Measurements from ENCODE around the gene ASIP.
"Not testable (repeated sequence)": the region's sequence is repeated elsewhere in the genome, so short reads cannot be mapped to it uniquely, and the experiment has no call there.

Gene ASIP

DNA sequence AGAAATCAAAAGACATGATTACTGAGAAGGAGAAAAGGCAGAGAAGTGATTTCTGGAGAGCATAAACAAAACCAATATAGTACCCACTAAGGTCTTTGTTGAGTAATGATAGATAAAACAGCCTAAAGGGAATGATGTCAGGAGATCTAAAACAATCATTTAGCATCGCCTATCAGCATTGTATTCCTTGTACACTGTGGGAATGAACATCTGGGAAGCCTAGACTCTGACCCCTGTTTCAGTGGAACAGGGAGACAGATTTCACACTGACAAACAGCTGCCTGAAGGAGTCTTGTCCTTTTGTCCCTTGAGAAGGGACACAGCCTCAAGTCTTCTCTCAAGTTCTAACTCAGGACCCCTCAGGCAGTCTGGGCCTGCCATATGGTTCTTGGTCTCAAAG is 1.7 kb downstream of the ASIP start:
- no peak for DNase-seq (ENCODE audit: low spot score)

DNA sequence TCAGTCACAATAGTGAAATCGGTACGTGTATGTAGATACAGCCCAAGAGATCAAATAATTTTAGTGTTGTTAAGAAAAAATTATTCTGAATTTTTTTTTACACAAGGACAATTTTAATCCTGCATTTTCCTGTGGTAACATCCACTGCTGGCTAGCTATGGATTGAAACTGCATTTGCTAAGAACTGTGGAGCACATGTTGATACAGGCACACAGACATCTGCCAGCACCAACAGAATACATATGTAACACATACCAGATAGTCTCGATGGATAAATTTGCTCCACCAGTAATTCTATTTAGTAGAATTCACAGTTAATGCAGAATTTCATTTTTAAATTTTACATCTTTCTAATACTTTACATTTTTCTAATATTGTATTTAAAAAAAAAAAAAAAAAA is 2.2 kb downstream of the ASIP start:
- no peak for DNase-seq (ENCODE audit: low spot score)

DNA sequence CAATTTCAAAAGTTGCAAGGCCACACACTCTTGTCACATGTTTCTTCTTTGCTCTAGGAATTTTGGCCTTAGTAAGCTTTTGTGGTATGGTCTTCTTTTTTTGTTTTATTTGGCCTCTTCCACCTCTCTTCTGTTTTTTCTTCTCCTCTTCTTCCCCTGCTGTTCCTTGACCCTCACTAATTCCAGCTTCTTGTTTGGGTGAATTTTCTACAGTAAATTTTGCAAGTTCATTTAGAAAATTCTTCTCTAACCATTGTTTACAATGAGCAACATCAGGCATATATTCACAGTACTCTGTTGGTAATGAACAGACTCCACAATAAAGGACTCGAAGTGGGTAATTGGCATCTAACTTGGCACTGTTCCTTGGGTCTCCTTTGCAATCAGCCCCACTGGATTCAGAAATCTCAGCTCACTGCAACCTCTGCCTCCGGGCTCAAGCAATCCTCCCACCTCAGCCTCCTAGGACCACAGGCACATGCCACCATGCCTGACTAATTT is 5.0 kb downstream of the ASIP start:
- no peak for DNase-seq (ENCODE audit: low spot score)

DNA sequence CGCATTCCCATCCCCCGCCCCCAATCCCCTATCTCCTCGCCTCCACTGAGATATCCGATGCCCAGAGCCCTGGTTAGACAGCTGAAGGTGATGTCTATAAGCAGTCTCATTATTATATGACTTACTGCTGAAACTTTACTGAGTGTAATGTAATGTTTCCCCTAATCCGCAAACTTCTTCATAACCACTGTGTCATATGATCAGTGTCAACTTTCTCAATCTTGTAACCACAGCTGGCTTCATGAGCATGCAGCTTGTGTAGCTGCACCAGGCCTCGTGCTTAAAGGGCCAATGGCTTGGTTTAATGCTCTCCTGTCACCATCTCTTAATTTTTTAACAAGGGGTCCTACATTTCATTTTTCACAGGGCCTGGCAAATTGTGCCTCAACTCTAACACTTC is 8.1 kb downstream of the ASIP start:
- peak; percentile 12 for DNase-seq (ENCODE audit: low spot score)

DNA sequence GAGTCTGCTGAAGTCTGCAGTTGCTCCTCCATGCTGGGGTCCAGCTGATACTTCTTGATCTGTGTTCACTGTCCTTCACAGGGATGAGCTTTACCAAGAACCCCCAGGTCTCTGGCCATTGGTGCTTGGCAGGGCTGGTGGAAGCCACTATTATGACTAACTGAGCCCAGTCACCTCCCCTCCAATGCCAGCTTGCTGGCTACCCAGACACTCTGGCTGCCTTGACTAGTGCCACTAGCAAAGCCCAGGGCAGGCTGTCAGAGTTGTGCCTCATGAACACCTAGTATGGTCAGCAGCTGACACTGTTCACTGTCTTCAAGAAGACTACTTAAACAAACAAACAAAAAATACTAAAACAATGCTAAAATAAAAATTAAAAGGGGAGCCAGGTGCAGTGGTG is 8.8 kb downstream of the ASIP start:
- DNase-seq (ENCODE audit: low spot score) = no peak

DNA sequence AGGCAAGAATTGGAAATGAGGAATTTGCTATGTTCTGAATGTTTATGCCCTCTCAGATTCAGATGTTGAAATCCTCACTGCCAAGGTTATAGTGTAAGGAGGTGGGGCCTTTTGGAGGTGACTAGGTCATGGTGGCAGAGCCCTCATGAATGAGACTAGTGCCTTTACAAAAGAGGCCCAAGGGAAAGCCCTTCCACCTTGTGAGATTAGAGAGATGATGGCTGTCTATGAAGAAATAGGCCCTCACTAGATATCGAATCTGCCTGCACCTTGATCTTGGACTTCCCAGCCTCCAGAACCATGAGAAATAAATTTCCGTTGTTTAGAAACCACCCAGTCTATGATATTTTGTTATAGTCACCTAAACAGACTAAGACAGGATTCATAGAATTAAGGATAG is 10.4 kb downstream of the ASIP start:
- DNase-seq (ENCODE audit: low spot score) = no peak

DNA sequence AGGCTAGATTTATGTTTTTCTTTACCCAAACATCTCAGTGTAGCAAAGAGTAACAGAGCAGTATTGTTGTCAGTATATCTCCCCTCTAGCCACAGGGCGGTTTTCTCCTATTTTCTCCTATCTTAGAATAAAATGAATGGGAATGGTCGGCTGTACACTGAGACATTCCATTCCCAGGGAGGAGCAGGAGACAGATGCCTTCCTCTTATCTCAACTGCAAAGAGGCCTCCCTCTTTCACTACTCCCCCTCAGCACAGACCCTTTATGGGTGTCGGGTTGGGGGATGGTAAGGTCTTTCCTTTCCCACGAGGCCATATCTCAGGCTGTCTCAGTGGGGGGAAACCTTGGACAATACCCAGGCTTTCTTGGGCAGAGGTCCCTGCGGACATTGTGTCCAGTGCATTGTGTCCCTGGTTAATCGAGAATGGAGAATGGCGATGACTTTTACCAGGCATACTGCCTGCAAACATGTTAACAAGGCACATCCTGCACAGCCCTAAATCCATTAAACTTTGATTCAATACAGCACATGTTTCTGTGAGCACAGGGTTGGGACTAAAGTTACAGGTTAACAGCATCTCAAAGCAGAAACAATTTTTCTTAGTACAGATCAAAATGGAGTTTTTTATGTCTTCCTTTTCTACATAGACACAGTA is 11.3 kb downstream of the ASIP start:
- DNase-seq (ENCODE audit: low spot score) = not testable (repeated sequence)

DNA sequence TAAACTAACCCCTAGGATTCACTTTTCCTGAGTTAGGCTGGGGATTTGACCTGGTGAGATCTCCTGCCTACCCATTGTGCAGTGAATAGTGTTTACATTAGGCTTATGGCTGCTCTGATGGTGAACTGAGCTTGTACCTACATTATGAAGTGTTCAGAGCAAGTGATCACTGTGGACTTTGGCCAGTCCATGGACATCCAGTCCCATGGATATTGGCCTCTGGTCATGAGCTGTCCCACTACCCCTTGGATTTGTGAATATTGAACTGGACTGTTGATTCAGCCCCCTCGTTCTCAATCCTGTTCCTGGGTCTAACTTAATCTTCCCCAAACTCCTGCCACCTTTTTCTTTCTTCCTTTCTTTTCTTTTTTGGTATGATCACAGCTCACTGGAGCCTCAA is 13.8 kb downstream of the ASIP start:
- DNase-seq (ENCODE audit: low spot score) = no peak

DNA sequence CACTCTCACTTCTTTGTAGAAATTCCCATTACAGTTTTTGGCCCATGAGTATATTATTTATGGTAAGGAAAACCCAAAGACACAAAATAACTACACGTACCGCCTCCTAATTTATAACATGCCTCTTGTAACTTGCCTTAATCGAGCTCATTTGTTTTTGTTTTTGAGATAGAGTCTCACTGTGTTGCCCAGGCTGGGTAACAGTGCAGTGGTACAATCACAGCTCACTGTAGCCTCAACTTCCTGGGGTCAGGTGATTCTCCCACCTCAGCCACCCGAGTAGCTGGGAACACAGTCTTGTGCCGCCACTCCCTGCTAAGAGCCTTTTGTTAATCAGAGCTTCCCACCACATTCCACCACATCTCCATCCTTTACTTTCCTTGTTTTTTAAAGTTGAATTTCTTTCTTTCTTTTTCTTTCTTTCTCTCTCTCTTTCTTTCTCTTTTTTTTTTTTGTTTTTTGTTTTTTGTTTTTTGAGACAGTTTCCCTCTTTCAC is 15.5 kb downstream of the ASIP start:
- DNase-seq (ENCODE audit: low spot score) = no peak

DNA sequence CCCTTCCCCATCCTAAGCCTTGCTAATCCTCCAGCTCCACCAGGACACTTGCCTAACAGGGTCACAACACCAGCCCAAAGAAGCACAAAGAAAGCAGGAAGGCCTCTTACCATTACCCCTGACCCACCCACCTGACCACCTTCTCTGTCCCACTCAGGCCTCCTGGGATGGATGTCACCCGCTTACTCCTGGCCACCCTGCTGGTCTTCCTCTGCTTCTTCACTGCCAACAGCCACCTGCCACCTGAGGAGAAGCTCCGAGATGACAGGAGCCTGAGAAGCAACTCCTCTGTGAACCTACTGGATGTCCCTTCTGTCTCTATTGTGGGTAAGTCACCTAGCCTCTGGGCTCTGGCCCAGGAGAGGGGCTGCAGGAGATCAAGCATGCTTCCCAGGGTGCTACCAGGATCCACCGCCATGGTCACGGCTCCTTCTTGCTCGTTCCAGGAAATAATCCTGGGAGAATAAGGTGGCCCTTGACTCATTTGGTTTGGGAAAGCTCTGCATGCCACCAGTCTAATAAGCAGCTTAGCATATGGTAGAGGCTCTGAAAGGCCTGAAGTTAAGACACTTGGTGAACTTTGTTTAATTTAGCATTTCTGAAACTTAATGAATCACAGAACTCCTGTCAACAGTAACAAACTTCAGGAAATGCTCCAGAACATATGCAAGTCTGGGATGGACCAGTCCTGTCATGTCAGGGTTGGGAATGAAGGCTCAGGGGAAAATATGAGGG is 19.2 kb downstream of the ASIP start:
- DNase-seq (ENCODE audit: low spot score) = no peak

DNA sequence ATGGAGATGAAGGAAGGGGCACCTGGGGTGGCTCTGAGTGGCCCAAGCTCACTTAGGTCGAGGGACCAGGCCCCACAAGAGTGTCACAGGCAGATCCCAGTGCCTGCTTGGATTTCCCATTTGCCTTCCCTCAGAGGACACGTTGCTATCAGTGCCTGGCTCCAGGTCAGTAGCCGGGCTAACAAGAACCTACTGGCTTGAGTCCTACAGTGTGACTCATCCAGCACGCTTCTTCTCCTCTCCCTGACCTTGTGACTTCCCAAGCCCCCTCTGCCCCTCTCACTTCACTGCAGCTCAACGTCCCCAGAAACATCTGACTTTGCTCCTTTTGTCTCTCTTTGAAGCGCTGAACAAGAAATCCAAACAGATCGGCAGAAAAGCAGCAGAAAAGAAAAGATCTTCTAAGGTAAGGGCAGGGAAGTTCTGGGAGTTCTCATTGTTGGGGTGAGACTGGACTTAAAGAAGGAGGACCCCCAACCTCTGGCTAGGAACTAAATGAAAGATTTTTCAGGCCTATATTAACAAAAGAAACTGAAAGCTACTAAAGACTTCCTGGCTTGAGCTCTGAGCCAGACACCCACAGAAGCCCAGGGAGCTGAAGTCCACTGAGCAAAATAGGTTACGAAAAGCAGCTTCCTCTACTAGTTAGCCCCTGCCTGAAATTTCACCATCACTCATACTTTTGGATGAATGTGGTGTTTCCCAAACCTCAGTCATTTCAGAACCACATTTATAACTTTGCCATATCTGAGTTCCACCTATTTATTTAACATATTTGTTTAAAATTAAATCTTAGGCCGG is 21.5 kb downstream of the ASIP start:
- DNase-seq (ENCODE audit: low spot score) = peak; percentile 26

DNA sequence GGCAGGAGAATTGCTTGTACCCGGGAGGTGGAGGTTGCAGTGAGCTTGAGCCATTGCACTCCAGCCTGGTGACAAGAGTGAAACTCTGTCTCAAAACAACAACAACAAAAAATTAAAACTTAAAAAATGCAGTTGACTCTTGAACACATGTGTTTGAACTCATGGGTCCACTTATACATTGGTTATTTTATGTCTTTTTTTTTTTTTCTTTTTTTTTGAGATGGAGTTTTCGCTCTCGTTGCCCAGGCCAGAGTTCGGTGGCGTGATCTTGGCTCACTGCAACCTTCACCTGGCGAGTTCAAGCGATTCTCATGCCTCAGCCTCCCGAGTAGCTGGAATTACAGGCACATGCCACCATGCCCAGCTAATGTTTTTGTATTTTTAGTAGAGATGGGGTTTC is 22.2 kb downstream of the ASIP start:
- DNase-seq (ENCODE audit: low spot score) = not testable (repeated sequence)

DNA sequence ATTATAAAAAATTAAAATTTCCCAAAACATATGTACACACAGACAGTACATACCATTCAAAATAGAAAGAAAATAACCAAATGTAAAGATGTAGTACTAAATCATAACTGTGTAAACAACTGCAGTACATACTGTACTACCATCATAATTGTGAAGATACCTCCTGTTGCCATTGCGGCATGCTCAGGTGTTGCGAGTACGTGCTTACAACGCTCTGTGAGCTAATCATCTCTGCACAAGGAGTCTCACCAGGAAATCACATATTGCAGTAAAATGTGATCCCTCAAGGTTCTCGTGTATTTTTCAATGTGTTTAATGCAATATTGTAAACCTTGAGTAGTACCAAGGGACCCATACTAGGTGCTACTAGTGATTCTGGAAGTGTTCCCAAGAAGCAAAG is 22.9 kb downstream of the ASIP start:
- DNase-seq (ENCODE audit: low spot score) = no peak

DNA sequence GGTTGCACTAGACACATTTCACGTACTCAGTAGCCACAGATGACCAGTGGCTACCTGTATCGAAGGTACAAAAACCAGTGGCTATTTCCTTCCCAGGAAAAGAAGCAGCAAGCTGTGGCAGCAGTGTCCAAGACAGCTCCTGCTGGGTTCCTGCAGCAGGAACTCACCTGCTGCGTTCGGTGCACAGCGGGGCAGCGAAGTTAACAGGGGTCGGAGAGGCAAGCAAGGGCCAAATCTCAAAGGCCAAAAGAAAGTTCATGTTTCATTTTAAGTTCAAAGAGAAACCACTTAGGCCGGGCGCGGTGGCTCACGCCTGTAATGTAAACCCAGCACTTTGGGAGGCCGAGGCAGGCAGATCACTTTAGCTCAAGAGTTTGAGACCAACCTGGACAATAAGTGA is 26.9 kb downstream of the ASIP start:
- DNase-seq (ENCODE audit: low spot score) = no peak

DNA sequence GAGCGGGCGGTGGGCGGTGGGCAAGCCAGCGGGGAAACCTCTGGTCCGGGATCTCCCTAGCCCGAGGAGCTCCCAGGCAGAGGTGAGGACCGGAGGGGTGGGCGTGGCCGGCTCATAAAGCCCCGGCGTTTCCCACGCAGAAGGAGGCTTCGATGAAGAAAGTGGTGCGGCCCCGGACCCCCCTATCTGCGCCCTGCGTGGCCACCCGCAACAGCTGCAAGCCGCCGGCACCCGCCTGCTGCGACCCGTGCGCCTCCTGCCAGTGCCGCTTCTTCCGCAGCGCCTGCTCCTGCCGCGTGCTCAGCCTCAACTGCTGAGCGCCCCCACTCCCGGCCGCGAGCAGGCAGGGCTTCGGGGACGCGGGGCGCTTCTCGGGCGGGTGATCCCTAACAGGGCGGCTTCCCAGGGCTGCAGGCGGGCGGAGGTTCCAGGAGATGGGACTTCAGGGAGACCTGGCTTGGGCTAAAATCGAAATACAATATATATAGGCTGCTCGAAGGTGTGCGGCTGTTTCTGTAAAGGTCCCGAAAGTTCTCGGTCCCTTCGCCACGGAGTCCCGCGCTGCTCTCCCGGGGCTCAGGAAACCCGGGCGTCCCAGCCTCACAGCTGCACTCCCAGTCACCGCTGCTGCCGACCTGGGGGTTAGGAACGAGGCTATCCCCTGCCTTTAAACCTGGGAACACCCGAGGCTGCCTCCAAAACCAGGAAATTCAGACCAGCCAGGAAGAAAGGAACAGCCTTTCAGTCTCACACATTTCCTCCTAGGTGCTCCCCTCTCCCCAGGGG is 27.8 kb downstream of the ASIP start:
- peak; percentile 33 for DNase-seq (ENCODE audit: low spot score)

DNA sequence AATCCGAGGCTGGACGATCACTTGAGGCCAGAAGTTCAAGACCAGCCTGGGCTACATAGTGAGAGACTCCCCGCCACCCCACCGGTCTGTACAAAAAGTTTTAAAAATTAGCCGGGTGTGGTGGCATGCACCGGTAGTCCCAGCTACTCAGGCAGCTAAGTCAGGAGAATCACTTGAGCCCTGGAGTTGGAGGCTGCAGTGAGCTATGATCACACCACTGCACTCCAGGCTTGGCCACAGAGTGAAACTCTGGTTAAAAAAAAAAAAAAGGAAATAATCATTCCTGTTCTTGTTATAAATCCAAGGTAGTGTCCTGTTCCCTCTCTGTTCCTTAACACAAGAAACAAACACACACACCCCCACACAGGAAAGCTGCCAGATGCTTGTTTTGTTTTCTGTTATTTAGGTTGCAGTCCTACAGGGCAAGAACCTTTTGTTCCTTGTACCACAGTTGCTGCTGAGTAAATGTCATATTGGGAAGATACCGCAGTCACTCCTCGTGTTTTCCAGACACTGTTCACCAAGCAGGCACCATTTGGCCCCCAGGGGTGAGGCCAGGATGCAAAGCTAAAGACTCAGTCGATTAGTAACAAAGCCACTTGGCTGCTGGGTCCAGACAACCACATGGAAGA is 28.9 kb downstream of the ASIP start:
- no peak for DNase-seq (ENCODE audit: low spot score)

DNA sequence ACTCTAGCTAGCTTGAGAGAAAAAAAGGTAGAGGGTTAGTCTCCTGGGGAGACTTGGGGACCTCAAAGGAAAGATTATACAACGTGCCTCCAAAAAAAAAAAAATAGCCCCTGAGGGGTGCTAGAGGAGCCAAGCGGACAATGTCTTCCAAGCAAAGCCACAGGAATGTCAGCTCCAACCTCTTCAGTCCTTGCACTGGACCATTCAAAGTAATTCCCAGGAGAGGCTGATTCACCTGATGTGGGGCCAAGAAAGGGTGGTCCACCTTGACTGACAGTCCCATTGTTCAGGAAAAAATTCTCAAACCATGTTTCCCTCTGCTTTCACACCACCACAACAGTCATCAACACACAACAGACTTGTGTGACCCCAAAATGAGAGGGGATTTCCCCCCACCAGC is 30.7 kb downstream of the ASIP start:
- DNase-seq (ENCODE audit: low spot score) = peak; percentile 89

DNA sequence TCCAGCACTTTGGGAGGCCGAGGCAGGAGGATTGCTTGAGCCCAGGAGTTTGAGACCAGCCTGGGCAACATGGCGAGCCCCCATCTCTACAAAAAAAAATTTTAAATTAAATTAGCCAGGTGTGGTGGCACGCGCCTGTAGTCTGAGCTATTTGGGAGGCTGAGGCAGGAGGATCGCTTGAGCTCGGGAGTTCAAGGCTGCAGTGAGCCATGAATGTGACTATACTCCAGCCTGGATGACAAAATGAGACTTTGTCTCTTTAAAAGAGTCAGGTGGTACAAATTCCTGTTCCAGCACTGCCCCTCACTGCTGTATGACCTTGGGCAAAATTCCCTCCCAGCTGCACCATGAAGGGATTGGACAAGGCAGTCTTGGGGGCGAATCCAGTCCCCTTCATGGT is 33.5 kb downstream of the ASIP start:
- DNase-seq (ENCODE audit: low spot score) = no peak

DNA sequence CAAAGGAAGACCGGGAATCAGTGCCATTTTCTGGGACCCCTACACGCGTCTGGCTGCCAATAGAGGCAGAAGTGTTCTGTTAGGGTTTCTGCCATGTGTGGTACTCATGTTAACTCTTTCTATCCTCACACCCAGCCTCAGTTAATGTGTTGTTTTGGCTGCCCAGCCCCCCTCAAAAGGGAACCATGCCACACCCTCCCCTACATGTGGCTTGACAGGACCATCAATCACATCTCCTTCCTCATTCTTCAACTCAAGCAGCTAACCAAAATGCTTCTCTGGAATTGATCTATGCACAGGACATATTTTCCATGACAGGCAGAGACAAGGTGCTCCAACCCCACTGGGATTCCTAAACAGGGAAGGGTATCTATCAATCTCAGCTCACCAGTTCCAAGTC is 40.0 kb downstream of the ASIP start:
- no peak for DNase-seq (ENCODE audit: low spot score)

DNA sequence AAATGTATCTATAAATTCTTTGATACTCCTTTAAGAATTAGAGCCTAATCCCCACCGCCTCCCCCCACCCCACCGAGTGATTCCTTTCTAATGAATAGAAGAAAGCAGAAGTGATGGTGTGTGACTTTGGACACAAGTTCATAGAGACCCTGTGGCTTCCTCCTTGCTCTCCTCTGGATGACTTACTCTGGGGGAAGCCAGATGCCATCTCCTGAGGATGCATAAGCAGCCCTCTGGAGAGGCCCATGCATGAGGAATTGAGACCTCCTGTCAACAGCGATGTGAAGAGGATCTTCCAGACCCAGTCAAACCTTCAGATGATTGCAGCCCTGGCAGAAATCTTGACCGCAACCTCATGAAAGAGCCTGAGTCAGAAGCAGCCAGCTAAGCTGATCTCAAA is 40.8 kb downstream of the ASIP start:
- DNase-seq (ENCODE audit: low spot score) = no peak

DNA sequence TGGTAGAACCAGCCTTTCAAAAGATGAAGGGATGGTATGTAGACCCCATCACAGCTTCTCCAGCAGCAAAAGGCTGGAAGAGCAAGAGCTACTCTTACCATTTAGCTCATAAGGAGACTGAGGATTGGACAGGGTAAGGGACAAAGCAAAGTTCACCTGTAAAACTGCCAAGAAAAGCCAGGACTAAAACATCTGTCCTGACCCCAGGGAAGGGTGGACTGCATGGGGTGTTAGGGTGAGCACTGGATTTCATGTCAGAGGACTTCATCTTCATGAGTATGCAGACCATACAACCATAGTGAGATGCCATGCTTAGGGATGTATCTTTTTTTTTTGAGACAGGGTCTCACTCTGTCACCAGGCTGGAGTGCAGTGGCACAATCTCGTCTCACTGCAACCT is 42.6 kb downstream of the ASIP start:
- DNase-seq (ENCODE audit: low spot score) = no peak

DNA sequence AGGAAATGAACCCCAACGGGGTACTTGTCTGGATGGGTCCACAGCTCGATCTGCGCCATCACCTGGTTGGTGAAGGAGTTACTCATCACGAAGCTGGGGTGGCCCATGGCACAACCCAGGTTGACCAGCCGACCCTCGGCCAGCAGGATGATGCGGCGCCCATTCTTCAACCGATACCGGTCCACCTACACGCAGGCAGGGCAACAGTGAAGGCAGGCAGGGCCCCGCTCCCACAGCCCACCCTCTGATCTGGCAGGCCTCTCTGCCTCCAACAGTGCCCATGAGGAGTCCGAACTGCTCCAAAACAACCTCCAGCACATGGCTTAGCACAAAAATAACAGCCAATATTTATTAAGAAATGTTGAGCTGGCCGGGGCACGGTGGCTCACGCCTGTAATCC is 44.2 kb downstream of the ASIP start:
- DNase-seq (ENCODE audit: low spot score) = no peak

All from AG08395 (cell line).